ENCODE measurements around the gene TMPRSS6.

TMPRSS6 gene

GRCh38 chr22:37148031-37148651, 38.6 kb upstream of the TMPRSS6 start:
- H3K27me3 Mint-ChIP-seq (ENCODE audit: low read depth): peaks cover 30% of the 10 kb centered on the region
- no peaks in the 10 kb centered on the region for H3K36me3 Mint-ChIP-seq (ENCODE audit: low read depth)
- TF ChIP-seq CTCF (IDR thresholded peaks at IDR 0.05; ENCODE audit: unreplicated experiment in 3 of 3): no peak
- H3K4me3 Mint-ChIP-seq: no peak overlapping the region
- no peak overlapping the region for H3K27ac Mint-ChIP-seq
- peaks cover 14% of the 10 kb centered on the region for H3K4me1 Mint-ChIP-seq
- H3K9me3 Mint-ChIP-seq: peaks cover 6% of the 10 kb centered on the region

- Mint-ChIP-seq H3K27ac (no peak overlapping the region), H3K4me3 (no peak overlapping the region), H3K4me1 (peaks cover 16% of the 10 kb centered on the region), H3K36me3 (ENCODE audit: low read depth) (no peaks in the 10 kb centered on the region), H3K27me3 (ENCODE audit: low read depth) (peaks cover 27% of the 10 kb centered on the region), H3K9me3 (peaks cover 6% of the 10 kb centered on the region)
- no peak for TF ChIP-seq CTCF (IDR thresholded peaks at IDR 0.05; ENCODE audit: unreplicated experiment in 3 of 3)
Measured at GRCh38 chr22:37147186-37147990, 37.9 kb upstream of the TMPRSS6 start.

- Mint-ChIP-seq H3K4me1 (peaks cover 16% of the 10 kb centered on the region), H3K27me3 (ENCODE audit: low read depth) (peaks cover 25% of the 10 kb centered on the region), H3K4me3 (no peak overlapping the region), H3K27ac (peak overlapping the region in 1 of 3 experiments; percentile 38), H3K36me3 (ENCODE audit: low read depth) (no peaks in the 10 kb centered on the region), H3K9me3 (peaks cover 6% of the 10 kb centered on the region)
- no peak for TF ChIP-seq CTCF (IDR thresholded peaks at IDR 0.05; ENCODE audit: unreplicated experiment in 3 of 3)
Measured at GRCh38 chr22:37146507-37147180, 37.1 kb upstream of the TMPRSS6 start.

- H3K27me3 Mint-ChIP-seq (ENCODE audit: low read depth): peaks cover 25% of the 10 kb centered on the region
- no peak overlapping the region for H3K4me3 Mint-ChIP-seq
- no peak for TF ChIP-seq CTCF (IDR thresholded peaks at IDR 0.05; ENCODE audit: unreplicated experiment in 3 of 3)
- H3K36me3 Mint-ChIP-seq (ENCODE audit: low read depth): no peaks in the 10 kb centered on the region
- H3K9me3 Mint-ChIP-seq: peaks cover 3% of the 10 kb centered on the region
- H3K4me1 Mint-ChIP-seq: peaks cover 16% of the 10 kb centered on the region
- H3K27ac Mint-ChIP-seq: no peak overlapping the region
Measured at GRCh38 chr22:37146051-37146385, 36.5 kb upstream of the TMPRSS6 start.

GRCh38 chr22:37145180-37146050, 35.9 kb upstream of the TMPRSS6 start:
- Mint-ChIP-seq H3K27me3 (ENCODE audit: low read depth) (peaks cover 25% of the 10 kb centered on the region), H3K36me3 (ENCODE audit: low read depth) (no peaks in the 10 kb centered on the region), H3K9me3 (peaks cover 3% of the 10 kb centered on the region), H3K4me3 (no peak overlapping the region), H3K4me1 (peaks cover 16% of the 10 kb centered on the region), H3K27ac (no peak overlapping the region)
- TF ChIP-seq CTCF (IDR thresholded peaks at IDR 0.05; ENCODE audit: unreplicated experiment in 3 of 3): no peak
